Hepatocyte (in vitro differentiated cells): ENCODE results near the gene RALGAPA2. TPM values are rescaled to one million over a fixed set of nuclear protein-coding genes. Genes with fewer than 3 reads are reported as not detected.
A peak's percentile ranks its signal among the peaks of the same experiment; 100 is the strongest.

Source experiments
- DNase-seq: peaks from one replicate; pipeline ENCODE4 v3.0.0-alpha.2; 2016; ENCODE audit warnings: low spot score
- H2AFZ ChIP-seq: fragments of 200-600 bp; sonication (generic); 2 replicates; pipeline ENCODE4 v1.6.0; 2016; ENCODE audit warnings: antibody characterized with exemption, mild to moderate bottlenecking
- H3K27ac ChIP-seq: fragments of 200-600 bp; sonication (generic); 2 replicates; pipeline ENCODE4 v1.5.1; 2016; ENCODE audit warnings: mild to moderate bottlenecking
- H3K27me3 ChIP-seq: fragments of 200-600 bp; sonication (generic); 2 replicates; pipeline ENCODE4 v1.6.1; 2016
- H3K36me3 ChIP-seq: fragments of 200-600 bp; sonication (generic); replicated peaks from 2 replicates; pipeline ENCODE4 v1.5.1; 2016; ENCODE audit warnings: low read depth; ENCODE audit not compliant: insufficient read depth
- H3K4me1 ChIP-seq: fragments of 200-600 bp; sonication (generic); 2 replicates; pipeline ENCODE4 v1.5.1; 2016; ENCODE audit warnings: mild to moderate bottlenecking, moderate library complexity; ENCODE audit not compliant: insufficient read depth
- H3K4me2 ChIP-seq: fragments of 200-600 bp; sonication (generic); 2 replicates; pipeline ENCODE4 v1.6.0; 2016
- H3K4me3 ChIP-seq: fragments of 200-600 bp; sonication (generic); 2 replicates; pipeline ENCODE4 v1.5.1; 2016; ENCODE audit warnings: mild to moderate bottlenecking
- H3K79me2 ChIP-seq: fragments of 200-600 bp; sonication (generic); 2 replicates; pipeline ENCODE4 v1.6.0; 2017; ENCODE audit warnings: mild to moderate bottlenecking
- H3K9me2 ChIP-seq: fragments of 200-600 bp; sonication (generic); replicated peaks from 2 replicates; pipeline ENCODE4 v1.6.0; 2017; ENCODE audit warnings: mild to moderate bottlenecking; ENCODE audit not compliant: insufficient read depth
- H3K9me3 ChIP-seq: fragments of 200-600 bp; sonication (generic); 2 replicates; pipeline ENCODE4 v1.5.1; 2016; ENCODE audit warnings: low read depth, mild to moderate bottlenecking
- H4K20me1 ChIP-seq: fragments of 200-600 bp; sonication (generic); 2 replicates; pipeline ENCODE4 v1.6.0; 2016; ENCODE audit warnings: mild to moderate bottlenecking; ENCODE audit not compliant: insufficient read depth, poor library complexity, severe bottlenecking
- CTCF ChIP-seq: fragments of 200-600 bp; sonication (generic); IDR thresholded peaks from 2 replicates; pipeline ENCODE4 v1.5.1; 2016; ENCODE audit warnings: antibody characterized with exemption, mild to moderate bottlenecking; ENCODE audit not compliant: poor library complexity
- EZH2 ChIP-seq: fragments of 200-600 bp; sonication (generic); IDR thresholded peaks from 2 replicates; pipeline ENCODE4 v1.6.1; 2016; ENCODE audit warnings: antibody characterized with exemption, mild to moderate bottlenecking, borderline replicate concordance
- EZH2phosphoT487 ChIP-seq: fragments of 200-600 bp; sonication (generic); IDR thresholded peaks from one replicate; pipeline ENCODE4 v1.6.1; 2018; ENCODE audit warnings: antibody characterized with exemption, mild to moderate bottlenecking, low read depth, moderate library complexity; ENCODE audit not compliant: unreplicated experiment, severe bottlenecking
- WGBS: methylation state at CpG from one replicate; pipeline ENCODE4 v1.1.6; 2016; ENCODE audit warnings: low lambda C conversion rate; ENCODE audit errors: missing lambda C conversion rate; 5-methylcytosine and 5-hydroxymethylcytosine counted together
- polyA plus RNA-seq: library from polyadenylated mRNA; unstranded; fragments of >200 nt; fragmentation: Nextera tagmentation; extraction: Ambion mirVana; gene quantifications from 2 replicates; pipeline ENCODE4 v1.2.1, GENCODE V29; 2016
- total RNA-seq: library from RNA; depleted of rRNA; stranded (reverse); fragments of >200 nt; gene quantifications from 2 replicates; pipeline ENCODE4 v1.2.3, GENCODE V29; 2014

Gene RALGAPA2
- total and polyA plus RNA-seq, 2 experiments from 2014 or later = 16.8 to 35.3 TPM

- Histone ChIP-seq H3K4me3 (no peak overlapping the region), H3K27ac (no peak overlapping the region), H3K4me2 (no peak overlapping the region), H3K9me2 (no peaks in the 10 kb centered on the region), H2AFZ (no peak overlapping the region), H3K9me3 (no peaks in the 10 kb centered on the region), H4K20me1 (no peaks in the 10 kb centered on the region), H3K36me3 (no peaks in the 10 kb centered on the region), H3K79me2 (no peaks in the 10 kb centered on the region), H3K27me3 (no peaks in the 10 kb centered on the region), H3K4me1 (peaks cover 6% of the 10 kb centered on the region)
- WGBS = 89% methylated on average over 5 of the region's 5 CpGs
- no peak for DNase-seq
- TF ChIP-seq EZH2phosphoT487 (no peak), EZH2 (no peak), CTCF (no peak)
Measured at GRCh38 chr20:20499439-20499838, 213.0 kb downstream of the RALGAPA2 start.

- Histone ChIP-seq H3K4me1 (peaks cover 6% of the 10 kb centered on the region), H3K79me2 (no peaks in the 10 kb centered on the region), H3K4me2 (peak overlapping the region; percentile 27), H3K9me2 (no peaks in the 10 kb centered on the region), H3K36me3 (no peaks in the 10 kb centered on the region), H4K20me1 (no peaks in the 10 kb centered on the region), H3K27ac (peak overlapping the region; percentile 51), H3K27me3 (no peaks in the 10 kb centered on the region), H3K9me3 (no peaks in the 10 kb centered on the region), H3K4me3 (no peak overlapping the region), H2AFZ (no peak overlapping the region)
- TF ChIP-seq EZH2phosphoT487 (no peak), CTCF (no peak), EZH2 (no peak)
- DNase-seq = no peak
- 56% methylated on average over 11 of the region's 11 CpGs for WGBS
Measured at GRCh38 chr20:20498076-20498861, 214.2 kb downstream of the RALGAPA2 start.

- Histone ChIP-seq H3K9me3 (no peaks in the 10 kb centered on the region), H4K20me1 (no peaks in the 10 kb centered on the region), H3K4me1 (peaks cover 6% of the 10 kb centered on the region), H3K9me2 (no peaks in the 10 kb centered on the region), H3K27me3 (no peaks in the 10 kb centered on the region), H3K79me2 (no peaks in the 10 kb centered on the region), H3K27ac (no peak overlapping the region), H3K4me2 (no peak overlapping the region), H2AFZ (no peak overlapping the region), H3K36me3 (no peaks in the 10 kb centered on the region), H3K4me3 (no peak overlapping the region)
- no peak for TF ChIP-seq CTCF
- TF ChIP-seq EZH2 = no peak
- no peak for TF ChIP-seq EZH2phosphoT487
- DNase-seq = no peak
- WGBS = 96% methylated on average over 8 of the region's 8 CpGs
Measured at GRCh38 chr20:20497242-20497978, 215.0 kb downstream of the RALGAPA2 start.
